Loucy (cell line): ENCODE data around the gene LPIN2.

ENCODE experiments used
- CTCF ChIP-seq: fragments of 200-600 bp; sonication (generic); conservative IDR thresholded peaks from 2 replicates; pipeline ENCODE4 v1.5.1; 2014; ENCODE audit warnings: mild to moderate bottlenecking, antibody characterized with exemption, low read length
- EZH2phosphoT487 ChIP-seq: fragments of 200-600 bp; IDR thresholded peaks from 2 replicates; pipeline ENCODE4 v1.6.1; 2018; ENCODE audit warnings: antibody characterized with exemption, mild to moderate bottlenecking, moderate library complexity, borderline replicate concordance

- no peak for TF ChIP-seq CTCF
- no peak for TF ChIP-seq EZH2phosphoT487
Observed at GRCh38 chr18:2981212-2981728, 31.7 kb downstream of the LPIN2 start.
